NB4 (cell line): ENCODE data around the gene GNPDA2.

ENCODE experiments used
- MYC ChIP-seq: IDR thresholded peaks from 2 replicates; pipeline ENCODE4 v1.6.1; 2011; ENCODE audit warnings: low read depth, low read length
- POLR2A ChIP-seq: IDR thresholded peaks from 2 replicates; pipeline ENCODE4 v1.6.1; 2011; ENCODE audit warnings: mild to moderate bottlenecking; ENCODE audit not compliant: insufficient read length; ENCODE audit errors: extremely low read depth
- TF ChIP-seq, protein P1 (sequence below): IDR thresholded peaks from 2 replicates; pipeline ENCODE4 v1.6.1; 2011; ENCODE audit warnings: low read depth, low read length
- TF ChIP-seq, protein P2 (sequence below): IDR thresholded peaks from one replicate; pipeline ENCODE4 v1.5.1; 2012; ENCODE audit warnings: low read depth, low read length

DNA sequence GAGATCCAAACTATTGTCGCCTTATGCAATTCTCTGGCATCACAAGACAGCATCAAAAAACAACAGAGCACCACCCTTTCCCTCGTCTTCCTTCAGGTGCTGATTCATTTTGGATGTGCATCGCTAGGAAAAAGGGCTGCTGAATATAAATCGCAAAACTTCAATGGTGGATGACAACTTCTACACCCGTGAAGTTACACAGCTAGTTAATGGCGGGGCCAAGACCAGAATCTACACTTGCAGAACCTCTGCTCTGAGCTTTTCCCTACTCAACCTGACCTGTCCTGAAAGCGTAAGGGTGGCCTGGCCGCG is 674 bp downstream of the GNPDA2 start:
- TF ChIP-seq, protein P1, sequence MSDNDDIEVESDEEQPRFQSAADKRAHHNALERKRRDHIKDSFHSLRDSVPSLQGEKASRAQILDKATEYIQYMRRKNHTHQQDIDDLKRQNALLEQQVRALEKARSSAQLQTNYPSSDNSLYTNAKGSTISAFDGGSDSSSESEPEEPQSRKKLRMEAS, result no peak
- TF ChIP-seq, protein P2, sequence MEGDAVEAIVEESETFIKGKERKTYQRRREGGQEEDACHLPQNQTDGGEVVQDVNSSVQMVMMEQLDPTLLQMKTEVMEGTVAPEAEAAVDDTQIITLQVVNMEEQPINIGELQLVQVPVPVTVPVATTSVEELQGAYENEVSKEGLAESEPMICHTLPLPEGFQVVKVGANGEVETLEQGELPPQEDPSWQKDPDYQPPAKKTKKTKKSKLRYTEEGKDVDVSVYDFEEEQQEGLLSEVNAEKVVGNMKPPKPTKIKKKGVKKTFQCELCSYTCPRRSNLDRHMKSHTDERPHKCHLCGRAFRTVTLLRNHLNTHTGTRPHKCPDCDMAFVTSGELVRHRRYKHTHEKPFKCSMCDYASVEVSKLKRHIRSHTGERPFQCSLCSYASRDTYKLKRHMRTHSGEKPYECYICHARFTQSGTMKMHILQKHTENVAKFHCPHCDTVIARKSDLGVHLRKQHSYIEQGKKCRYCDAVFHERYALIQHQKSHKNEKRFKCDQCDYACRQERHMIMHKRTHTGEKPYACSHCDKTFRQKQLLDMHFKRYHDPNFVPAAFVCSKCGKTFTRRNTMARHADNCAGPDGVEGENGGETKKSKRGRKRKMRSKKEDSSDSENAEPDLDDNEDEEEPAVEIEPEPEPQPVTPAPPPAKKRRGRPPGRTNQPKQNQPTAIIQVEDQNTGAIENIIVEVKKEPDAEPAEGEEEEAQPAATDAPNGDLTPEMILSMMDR, result no peak
- no peak for TF ChIP-seq POLR2A
- TF ChIP-seq MYC, result no peak
